HUES64 (cell line): ENCODE results near the gene GPR15LG.

Experiments
- H3K27ac ChIP-seq: 2 replicates; pipeline ENCODE4 v1.7.0; 2013; ENCODE audit warnings: low read depth, low read length, inconsistent platforms
- H3K27me3 ChIP-seq: 2 replicates; pipeline ENCODE4 v1.6.1; 2013; ENCODE audit warnings: mild to moderate bottlenecking, low read length; ENCODE audit not compliant: insufficient read depth
- H3K36me3 ChIP-seq: 2 replicates; pipeline ENCODE4 v1.6.1; 2013; ENCODE audit warnings: mild to moderate bottlenecking, low read length; ENCODE audit not compliant: insufficient read depth
- H3K4me1 ChIP-seq: 2 replicates; pipeline ENCODE4 v1.6.1; 2013; ENCODE audit warnings: mild to moderate bottlenecking, low read length, moderate library complexity; ENCODE audit not compliant: insufficient read depth
- H3K4me3 ChIP-seq: 2 replicates; pipeline ENCODE4 v1.5.1; 2013; ENCODE audit warnings: mild to moderate bottlenecking, low read length, moderate library complexity
- H3K9ac ChIP-seq: 2 replicates; pipeline ENCODE4 v1.6.1; 2013; ENCODE audit warnings: mild to moderate bottlenecking, low read depth, low read length
- H3K9me3 ChIP-seq: 2 replicates; pipeline ENCODE4 v1.6.1; 2013; ENCODE audit warnings: low read depth, low read length; ENCODE audit not compliant: insufficient read depth
- WGBS: fragments of 150-250, 120-280 bp; methylation state at CpG from one replicate; pipeline ENCODE4 v1.1.7; 2013; ENCODE audit warnings: missing lambda C conversion rate; 5-methylcytosine and 5-hydroxymethylcytosine counted together

GPR15LG gene

GRCh38 chr10:84194424-84195043 lies 20.9 kb downstream of the GPR15LG start, which contains the start of gene CDHR1:
Gene CDHR1 (plus strand): TSS chr10:84194537. CDS start chr10:84194761, 224 bp downstream.
- peaks cover 63% of the 10 kb centered on the region for H3K27me3 ChIP-seq
- peak within 1 kb of the TSS; percentile 45; the same call in 1 of the 2 replicates for H3K9ac ChIP-seq
- no peaks in the 10 kb centered on the region for H3K36me3 ChIP-seq
- no peak within 1 kb of the TSS for H3K27ac ChIP-seq
- H3K9me3 ChIP-seq = no peaks in the 10 kb centered on the region
- 2% methylated on average over 61 of the region's 61 CpGs for WGBS
- H3K4me3 ChIP-seq = peak within 1 kb of the TSS; percentile 70
- 0 out of 2 replicates have a peak, but pooled peaks cover 4% of the 10 kb centered on the region for H3K4me1 ChIP-seq

- peaks cover 63% of the 10 kb centered on the region for H3K27me3 ChIP-seq
- H3K9ac ChIP-seq = peak overlapping the region; percentile 45; the same call in 1 of the 2 replicates
- 0 out of 2 replicates have a peak, but pooled peaks cover 4% of the 10 kb centered on the region for H3K4me1 ChIP-seq
- no peak overlapping the region for H3K27ac ChIP-seq
- WGBS = 38% methylated on average over 43 of the region's 43 CpGs
- H3K9me3 ChIP-seq = no peaks in the 10 kb centered on the region
- no peaks in the 10 kb centered on the region for H3K36me3 ChIP-seq
- peak overlapping the region; percentile 70 for H3K4me3 ChIP-seq
These were observed 21.6 kb downstream of the GPR15LG start for GRCh38 chr10:84195044-84195830.

GRCh38 chr10:84196083-84196482 lies 22.5 kb downstream of the GPR15LG start:
- Histone ChIP-seq H3K4me1 (0 out of 2 replicates have a peak, but pooled peaks cover 4% of the 10 kb centered on the region), H3K4me3 (no peak overlapping the region), H3K27me3 (peaks cover 63% of the 10 kb centered on the region), H3K9ac (no peak overlapping the region), H3K27ac (no peak overlapping the region), H3K9me3 (no peaks in the 10 kb centered on the region), H3K36me3 (no peaks in the 10 kb centered on the region)
- WGBS = 61% methylated on average over 4 of the region's 4 CpGs

- H3K9me3 ChIP-seq = no peaks in the 10 kb centered on the region
- H3K9ac ChIP-seq = no peak overlapping the region
- WGBS = 97% methylated on average over 5 of the region's 5 CpGs
- H3K36me3 ChIP-seq = no peaks in the 10 kb centered on the region
- no peak overlapping the region for H3K27ac ChIP-seq
- H3K27me3 ChIP-seq = peaks cover 58% of the 10 kb centered on the region
- 0 out of 2 replicates have a peak, but pooled peaks cover 4% of the 10 kb centered on the region for H3K4me1 ChIP-seq
- H3K4me3 ChIP-seq = no peak overlapping the region
These were observed 23.3 kb downstream of the GPR15LG start for GRCh38 chr10:84196941-84197340.

GRCh38 chr10:84197643-84198042 lies 24.0 kb downstream of the GPR15LG start:
- Histone ChIP-seq H3K27ac (no peak overlapping the region), H3K4me3 (no peak overlapping the region), H3K27me3 (peaks cover 53% of the 10 kb centered on the region), H3K9ac (no peak overlapping the region), H3K9me3 (no peaks in the 10 kb centered on the region), H3K4me1 (0 out of 2 replicates have a peak, but pooled peaks cover 4% of the 10 kb centered on the region), H3K36me3 (no peaks in the 10 kb centered on the region)
- WGBS = 90% methylated on average over 5 of the region's 5 CpGs

GRCh38 chr10:84198206-84198915 lies 24.8 kb downstream of the GPR15LG start:
- H3K9ac ChIP-seq = no peak overlapping the region
- no peaks in the 10 kb centered on the region for H3K9me3 ChIP-seq
- no peak overlapping the region for H3K27ac ChIP-seq
- 88% methylated on average over 7 of the region's 7 CpGs for WGBS
- 0 out of 2 replicates have a peak, but pooled peaks cover 4% of the 10 kb centered on the region for H3K4me1 ChIP-seq
- H3K27me3 ChIP-seq = peaks cover 46% of the 10 kb centered on the region
- no peaks in the 10 kb centered on the region for H3K36me3 ChIP-seq
- no peak overlapping the region for H3K4me3 ChIP-seq

GRCh38 chr10:84200537-84201243 lies 27.1 kb downstream of the GPR15LG start:
- Histone ChIP-seq H3K27me3 (peaks cover 22% of the 10 kb centered on the region), H3K4me3 (no peak overlapping the region), H3K9me3 (no peaks in the 10 kb centered on the region), H3K36me3 (no peaks in the 10 kb centered on the region), H3K9ac (no peak overlapping the region), H3K27ac (no peak overlapping the region), H3K4me1 (no peaks in the 10 kb centered on the region)
- 90% methylated on average over 11 of the region's 11 CpGs for WGBS

- WGBS = 60% methylated on average over 6 of the region's 6 CpGs
- no peaks in the 10 kb centered on the region for H3K9me3 ChIP-seq
- no peak overlapping the region for H3K27ac ChIP-seq
- H3K9ac ChIP-seq = no peak overlapping the region
- no peaks in the 10 kb centered on the region for H3K36me3 ChIP-seq
- H3K27me3 ChIP-seq = peaks cover 17% of the 10 kb centered on the region
- no peaks in the 10 kb centered on the region for H3K4me1 ChIP-seq
- no peak overlapping the region for H3K4me3 ChIP-seq
These were observed 27.6 kb downstream of the GPR15LG start for GRCh38 chr10:84201244-84201606.

GRCh38 chr10:84201682-84202081 lies 28.1 kb downstream of the GPR15LG start:
- Histone ChIP-seq H3K9me3 (no peaks in the 10 kb centered on the region), H3K4me3 (no peak overlapping the region), H3K36me3 (no peaks in the 10 kb centered on the region), H3K4me1 (no peaks in the 10 kb centered on the region), H3K9ac (no peak overlapping the region), H3K27me3 (peaks cover 12% of the 10 kb centered on the region), H3K27ac (no peak overlapping the region)
- WGBS = 94% methylated on average over 11 of the region's 11 CpGs

GRCh38 chr10:84202349-84202748 lies 28.7 kb downstream of the GPR15LG start:
- 83% methylated on average over 5 of the region's 5 CpGs for WGBS
- H3K9ac ChIP-seq = no peak overlapping the region
- no peak overlapping the region for H3K4me3 ChIP-seq
- H3K27me3 ChIP-seq = peaks cover 6% of the 10 kb centered on the region; the same call in 1 of the 2 replicates
- H3K9me3 ChIP-seq = no peaks in the 10 kb centered on the region
- H3K27ac ChIP-seq = no peak overlapping the region
- H3K36me3 ChIP-seq = no peaks in the 10 kb centered on the region
- H3K4me1 ChIP-seq = no peaks in the 10 kb centered on the region
